ENCODE measurements around the gene A2M.

Gene A2M

GRCh38 chr12:9030776-9031175, 84.9 kb downstream of the A2M start:
- Histone ChIP-seq H3K4me1 (ENCODE audit: control insufficient read depth, insufficient read depth, low read length) (no peaks in the 10 kb centered on the region), H3K27ac (ENCODE audit: extremely low read depth, low read depth, low read length) (no peak overlapping the region), H3K36me3 (ENCODE audit: control insufficient read depth in 2 of 2, insufficient read depth in 1 of 2, low read length in 2 of 2) (no peaks in the 10 kb centered on the region), H3K9me3 (ENCODE audit: control insufficient read depth, insufficient read depth, low read depth, low read length) (no peaks in the 10 kb centered on the region), H3K4me3 (ENCODE audit: low read depth, low read length) (no peak overlapping the region)
- ChIA-PET POLR2A (no interaction called here), CTCF (no interaction called here)
- TF ChIP-seq ZNF16 (tag by site-specific recombination; IDR thresholded peaks at IDR 0.05; ENCODE audit: low read depth) (no peak), ZNF146 (tag by site-specific recombination; IDR thresholded peaks at IDR 0.05) (no peak), ZBTB44 (tag by site-specific recombination; IDR thresholded peaks at IDR 0.05) (no peak), ZBTB17 (tag by site-specific recombination; IDR thresholded peaks at IDR 0.05) (no peak), ELK4 (IDR thresholded peaks at IDR 0.05; ENCODE audit: borderline replicate concordance, low read depth, low read length) (no peak), ZFP69B (tag by site-specific recombination; IDR thresholded peaks at IDR 0.05) (no peak), PRDM6 (tag by site-specific recombination; IDR thresholded peaks at IDR 0.05) (no peak)

- Histone ChIP-seq H3K36me3 (ENCODE audit: control insufficient read depth in 2 of 2, insufficient read depth in 1 of 2, low read length in 2 of 2) (no peaks in the 10 kb centered on the region), H3K4me3 (ENCODE audit: low read depth, low read length) (no peak overlapping the region), H3K4me1 (ENCODE audit: control insufficient read depth, insufficient read depth, low read length) (no peaks in the 10 kb centered on the region), H3K27ac (ENCODE audit: extremely low read depth, low read depth, low read length) (no peak overlapping the region), H3K9me3 (ENCODE audit: control insufficient read depth, insufficient read depth, low read depth, low read length) (no peaks in the 10 kb centered on the region)
- TF ChIP-seq WT1 (tag by site-specific recombination; IDR thresholded peaks at IDR 0.05): no peak
- no peak for TF ChIP-seq ZNF837 (tag by site-specific recombination; IDR thresholded peaks at IDR 0.05)
- no peak for TF ChIP-seq ZNF423 (tag by site-specific recombination; IDR thresholded peaks at IDR 0.05)
- no peak for TF ChIP-seq ZNF10 (tag by site-specific recombination; IDR thresholded peaks at IDR 0.05)
- no peak for TF ChIP-seq ZBTB44 (tag by site-specific recombination; IDR thresholded peaks at IDR 0.05)
- no peak for TF ChIP-seq ZBTB21 (tag by site-specific recombination; IDR thresholded peaks at IDR 0.05)
- ChIA-PET POLR2A (no interaction called here), CTCF (interaction anchor here (0.8 kb wide), 1 partner anchor 12 kb away, joined by 3 read pairs; no protein-coding TSS in a partner anchor)
These were observed 88.3 kb downstream of the A2M start for GRCh38 chr12:9027161-9028059.

- no peaks in the 10 kb centered on the region for H3K4me1 ChIP-seq (ENCODE audit: control insufficient read depth, insufficient read depth, low read length)
- TF ChIP-seq ZNF555 (tag by site-specific recombination; conservative IDR thresholded peaks at IDR 0.05) (no peak), ZNF560 (tag by site-specific recombination; IDR thresholded peaks at IDR 0.05; ENCODE audit: borderline replicate concordance) (no peak)
- no peak overlapping the region for H3K27ac ChIP-seq (ENCODE audit: extremely low read depth, low read depth, low read length)
- CTCF ChIA-PET: no interaction called here
- POLR2A ChIA-PET: no interaction called here
- H3K4me3 ChIP-seq (ENCODE audit: low read depth, low read length): no peak overlapping the region
- H3K36me3 ChIP-seq (ENCODE audit: control insufficient read depth in 2 of 2, insufficient read depth in 1 of 2, low read length in 2 of 2): no peaks in the 10 kb centered on the region
- H3K9me3 ChIP-seq (ENCODE audit: control insufficient read depth, insufficient read depth, low read depth, low read length): no peaks in the 10 kb centered on the region
These were observed 91.2 kb downstream of the A2M start for GRCh38 chr12:9024512-9024911.

All from HEK293 (cell line).